GM23338 (cell line): Measurements from ENCODE around the gene CALML3. TPM values are rescaled to one million over a fixed set of nuclear protein-coding genes. Genes with fewer than 3 reads are reported as not detected.

Experiments used
- ATAC-seq: fragments of 200-7000 bp; cut with Tn5 transposase; 3 replicates; pipeline ENCODE4 v1.9.1; 2020
- DNase-seq: peaks from one replicate; pipeline ENCODE4 v3.0.0-alpha.2; 2015; ENCODE audit warnings: low spot score
- H2AFZ ChIP-seq: fragments of 200-600 bp; sonication (generic); 2 replicates; pipeline ENCODE4 v1.8.0; 2016; ENCODE audit warnings: antibody characterized with exemption, mild to moderate bottlenecking, moderate library complexity
- H3F3A ChIP-seq: fragments of 200-600 bp; sonication (generic); replicated peaks from 2 replicates; pipeline ENCODE4 v1.8.0; 2017; ENCODE audit warnings: antibody characterized with exemption, mixed run types, low read depth
- H3K27ac ChIP-seq: fragments of 200-600 bp; sonication (generic); 2 replicates; pipeline ENCODE4 v1.6.1; 2016; ENCODE audit warnings: low read depth
- H3K27me3 ChIP-seq: fragments of 200-600 bp; sonication (generic); 2 replicates; pipeline ENCODE4 v1.8.0; 2016; ENCODE audit warnings: mild to moderate bottlenecking, mixed run types, moderate library complexity; ENCODE audit not compliant: insufficient read depth
- H3K36me3 ChIP-seq: fragments of 200-600 bp; sonication (generic); 2 replicates; pipeline ENCODE4 v1.8.0; 2016; ENCODE audit warnings: mild to moderate bottlenecking; ENCODE audit not compliant: insufficient read depth
- H3K4me1 ChIP-seq: fragments of 200-600 bp; sonication (generic); 2 replicates; pipeline ENCODE4 v1.8.0; 2016; ENCODE audit warnings: mild to moderate bottlenecking, moderate library complexity; ENCODE audit not compliant: insufficient read depth
- H3K4me2 ChIP-seq: fragments of 200-600 bp; sonication (generic); 2 replicates; pipeline ENCODE4 v1.7.1; 2017; ENCODE audit warnings: mixed run types
- H3K4me3 ChIP-seq: fragments of 200-600 bp; sonication (generic); 2 replicates; pipeline ENCODE4 v1.6.1; 2016; ENCODE audit warnings: mixed run types
- H3K79me2 ChIP-seq: fragments of 200-600 bp; sonication (generic); replicated peaks from 2 replicates; pipeline ENCODE4 v1.8.0; 2017; ENCODE audit warnings: mild to moderate bottlenecking; ENCODE audit not compliant: insufficient read depth
- H3K9me2 ChIP-seq: fragments of 200-600 bp; sonication (generic); 2 replicates; pipeline ENCODE4 v1.8.0; 2017; ENCODE audit not compliant: insufficient read depth
- H4K20me1 ChIP-seq: fragments of 200-600 bp; sonication (generic); replicated peaks from 2 replicates; pipeline ENCODE4 v1.8.0; 2017; ENCODE audit warnings: mild to moderate bottlenecking; ENCODE audit not compliant: insufficient read depth
- H3K27ac Mint-ChIP-seq: 2 replicates; pipeline ENCODE4 v1.8.0; 2020; ENCODE audit warnings: inconsistent platforms, mild to moderate bottlenecking, moderate library complexity, mixed read lengths
- H3K27me3 Mint-ChIP-seq: 3 replicates; pipeline ENCODE4 v1.8.0; 2022; ENCODE audit warnings: low read depth, mild to moderate bottlenecking, moderate library complexity, mixed read lengths, inconsistent platforms; ENCODE audit not compliant: insufficient read depth, poor library complexity
- H3K36me3 Mint-ChIP-seq: 3 replicates; pipeline ENCODE4 v1.8.0; 2021; ENCODE audit warnings: low read depth, mild to moderate bottlenecking, inconsistent platforms, moderate library complexity, mixed read lengths
- H3K4me1 Mint-ChIP-seq: 3 replicates; pipeline ENCODE4 v1.8.0; 2020; ENCODE audit warnings: mild to moderate bottlenecking, inconsistent platforms, mixed read lengths
- H3K4me3 Mint-ChIP-seq: 3 replicates; pipeline ENCODE4 v1.8.0; 2021; ENCODE audit warnings: moderate library complexity, mild to moderate bottlenecking, inconsistent platforms, mixed read lengths
- H3K9me3 Mint-ChIP-seq: 3 replicates; pipeline ENCODE4 v1.8.0; 2020; ENCODE audit warnings: moderate library complexity, mild to moderate bottlenecking, inconsistent platforms, mixed read lengths
- CREB1 ChIP-seq: fragments of 250-450 bp; sonication (Bioruptor Pico); IDR thresholded peaks from 2 replicates; pipeline ENCODE4 v1.5.0; 2020; ENCODE audit warnings: low read depth, mild to moderate bottlenecking, moderate library complexity
- ETS1 ChIP-seq: IDR thresholded peaks from 2 replicates; pipeline ENCODE4 v1.6.1; 2016; ENCODE audit warnings: antibody characterized with exemption
- NANOG ChIP-seq: IDR thresholded peaks from 2 replicates; pipeline ENCODE4 v1.6.1; 2016; ENCODE audit warnings: antibody characterized with exemption, borderline replicate concordance
- POLR2AphosphoS5 ChIP-seq: IDR thresholded peaks from 2 replicates; pipeline ENCODE4 v1.6.1; 2016; ENCODE audit warnings: antibody characterized with exemption, low read depth
- STAT1 ChIP-seq: IDR thresholded peaks from one replicate; pipeline ENCODE4 v1.6.1; 2016; ENCODE audit warnings: antibody characterized with exemption; ENCODE audit not compliant: unreplicated experiment
- polyA plus RNA-seq: library from polyadenylated mRNA; unstranded; fragments of >200 nt; fragmentation: Nextera tagmentation; extraction: Ambion mirVana; gene quantifications from 2 replicates; pipeline ENCODE4 v1.2.1, GENCODE V29; 2016
- total RNA-seq: library from RNA; depleted of rRNA; stranded (reverse); fragments of >200 nt; shearing (Covaris generic); gene quantifications from 2 replicates; pipeline ENCODE4 v1.2.3, GENCODE V29; 2014

The CALML3 gene
- total and polyA plus RNA-seq, 2 experiments from 2014 or later: not detected

GRCh38 chr10:5529702-5530411 lies 5.1 kb downstream of the CALML3 start:
- H3K4me3 Mint-ChIP-seq: no peak overlapping the region
- Histone ChIP-seq H3K79me2 (no peaks in the 10 kb centered on the region), H3K4me1 (peaks cover 5% of the 10 kb centered on the region; the same call in 1 of the 2 replicates), H3F3A (no peaks in the 10 kb centered on the region), H3K4me3 (no peak overlapping the region), H2AFZ (no peak overlapping the region), H4K20me1 (no peaks in the 10 kb centered on the region), H3K27ac (no peak overlapping the region), H3K9me2 (no peaks in the 10 kb centered on the region), H3K36me3 (no peaks in the 10 kb centered on the region), H3K4me2 (no peak overlapping the region), H3K27me3 (no peaks in the 10 kb centered on the region)
- peaks cover 10% of the 10 kb centered on the region for H3K4me1 Mint-ChIP-seq
- no peak for DNase-seq
- peaks cover 20% of the 10 kb centered on the region for H3K27me3 Mint-ChIP-seq
- H3K27ac Mint-ChIP-seq: no peak overlapping the region
- TF ChIP-seq NANOG (no peak), ETS1 (no peak)
- ATAC-seq: no peak
- H3K9me3 Mint-ChIP-seq: peaks cover 3% of the 10 kb centered on the region; the same call in 2 of the 3 replicates
- H3K36me3 Mint-ChIP-seq: no peaks in the 10 kb centered on the region

- Histone ChIP-seq H3K27me3 (no peaks in the 10 kb centered on the region), H3K27ac (no peak overlapping the region), H4K20me1 (no peaks in the 10 kb centered on the region), H3K4me3 (no peak overlapping the region), H3K9me2 (no peaks in the 10 kb centered on the region), H3K79me2 (no peaks in the 10 kb centered on the region), H3K36me3 (no peaks in the 10 kb centered on the region), H3K4me2 (no peak overlapping the region), H2AFZ (no peak overlapping the region), H3K4me1 (peaks cover 5% of the 10 kb centered on the region; the same call in 1 of the 2 replicates), H3F3A (no peaks in the 10 kb centered on the region)
- TF ChIP-seq STAT1: no peak
- no peak for TF ChIP-seq ETS1
- TF ChIP-seq POLR2AphosphoS5: no peak
- no peak for TF ChIP-seq CREB1 (CRISPR knock-in tag)
- Mint-ChIP-seq H3K36me3 (no peaks in the 10 kb centered on the region), H3K4me3 (no peak overlapping the region), H3K4me1 (peaks cover 10% of the 10 kb centered on the region), H3K27ac (no peak overlapping the region), H3K9me3 (peaks cover 3% of the 10 kb centered on the region; the same call in 2 of the 3 replicates), H3K27me3 (peaks cover 20% of the 10 kb centered on the region)
- DNase-seq: no peak
- ATAC-seq: no peak
Measured at GRCh38 chr10:5530412-5530806, 5.6 kb downstream of the CALML3 start.

GRCh38 chr10:5530846-5531557 lies 6.2 kb downstream of the CALML3 start:
- no peaks in the 10 kb centered on the region for H3K79me2 ChIP-seq
- TF ChIP-seq NANOG (no peak), ETS1 (no peak)
- H3K36me3 ChIP-seq: no peaks in the 10 kb centered on the region
- no peaks in the 10 kb centered on the region for H3F3A ChIP-seq
- no peaks in the 10 kb centered on the region for H4K20me1 ChIP-seq
- H3K9me3 Mint-ChIP-seq: peaks cover 3% of the 10 kb centered on the region; the same call in 2 of the 3 replicates
- peaks cover 18% of the 10 kb centered on the region for H3K27me3 Mint-ChIP-seq
- DNase-seq: no peak
- no peaks in the 10 kb centered on the region for H3K27me3 ChIP-seq
- H3K4me1 ChIP-seq: peaks cover 4% of the 10 kb centered on the region; the same call in 1 of the 2 replicates
- H3K4me3 Mint-ChIP-seq: no peak overlapping the region
- H3K27ac ChIP-seq: no peak overlapping the region
- H3K4me1 Mint-ChIP-seq: peaks cover 9% of the 10 kb centered on the region
- no peak overlapping the region for H2AFZ ChIP-seq
- no peak overlapping the region for H3K4me3 ChIP-seq
- H3K27ac Mint-ChIP-seq: no peak overlapping the region
- H3K9me2 ChIP-seq: no peaks in the 10 kb centered on the region
- no peaks in the 10 kb centered on the region for H3K36me3 Mint-ChIP-seq
- H3K4me2 ChIP-seq: no peak overlapping the region
- no peak for ATAC-seq
